ENCODE data around the gene ARHGAP1. TPM values are rescaled to one million over a fixed set of nuclear protein-coding genes. Genes with fewer than 3 reads are reported as not detected.
"Not testable (repeated sequence)": the region's sequence is repeated elsewhere in the genome, so short reads cannot be mapped to it uniquely, and the experiment has no call there.

The ARHGAP1 gene
- total RNA-seq, 2 experiments from 2014 or later = 61.9 to 68.5 TPM

GRCh38 chr11:46670521-46670920 lies 29.9 kb downstream of the ARHGAP1 start:
- H3K27me3 Mint-ChIP-seq; H3K9me3 Mint-ChIP-seq (ENCODE audit: low read depth); H3K4me3 Mint-ChIP-seq; DNase-seq: not testable (repeated sequence)
- Mint-ChIP-seq H3K36me3 (peaks cover 34% of the 10 kb centered on the region), H3K4me1 (peaks cover 47% of the 10 kb centered on the region), H3K27ac (peak overlapping the region; percentile 93)
- CTCF ChIA-PET = interaction anchor here (0.7 to 2.1 kb wide), 12 partner anchors 9 to 318 kb away, joined by 3 to 11 read pairs (median 3); partner anchors contain the start of genes ARHGAP1, ATG13, HARBI1 and ZNF408
- peak; percentile 4 for ATAC-seq

- Mint-ChIP-seq H3K27me3 (no peaks in the 10 kb centered on the region), H3K27ac (peak overlapping the region; percentile 68), H3K4me1 (peaks cover 39% of the 10 kb centered on the region), H3K9me3 (ENCODE audit: low read depth) (no peaks in the 10 kb centered on the region), H3K36me3 (peaks cover 34% of the 10 kb centered on the region), H3K4me3 (no peak overlapping the region)
- DNase-seq = no peak
- no peak for ATAC-seq
- CTCF ChIA-PET = interaction anchor here (0.9 to 2.0 kb wide), 4 partner anchors 9 to 115 kb away, joined by 3 to 8 read pairs (median 4); partner anchors contain the start of genes ARHGAP1 and ZNF408
These were observed 30.7 kb downstream of the ARHGAP1 start for GRCh38 chr11:46669711-46670139.

- CTCF ChIA-PET = no interaction called here
- H3K4me1 Mint-ChIP-seq = peaks cover 33% of the 10 kb centered on the region
- no peak for DNase-seq
- H3K27ac Mint-ChIP-seq = no peak overlapping the region
- no peak for ATAC-seq
- no peaks in the 10 kb centered on the region for H3K27me3 Mint-ChIP-seq
- no peak overlapping the region for H3K4me3 Mint-ChIP-seq
- no peaks in the 10 kb centered on the region for H3K9me3 Mint-ChIP-seq (ENCODE audit: low read depth)
- peaks cover 39% of the 10 kb centered on the region for H3K36me3 Mint-ChIP-seq
These were observed 31.8 kb downstream of the ARHGAP1 start for GRCh38 chr11:46668480-46669085.

- Mint-ChIP-seq H3K9me3 (ENCODE audit: low read depth) (no peaks in the 10 kb centered on the region), H3K4me1 (peaks cover 26% of the 10 kb centered on the region), H3K4me3 (no peak overlapping the region), H3K36me3 (peaks cover 34% of the 10 kb centered on the region), H3K27me3 (no peaks in the 10 kb centered on the region), H3K27ac (peak overlapping the region; percentile 17)
- CTCF ChIA-PET = interaction anchor here (0.9 to 2.2 kb wide), 3 partner anchors 36 to 51 kb away, joined by 3 to 7 read pairs (median 4); no protein-coding TSS in a partner anchor
- DNase-seq (no peak), ATAC-seq (no peak)
These were observed 33.4 kb downstream of the ARHGAP1 start for GRCh38 chr11:46667043-46667481.

GRCh38 chr11:46666516-46666915 lies 33.9 kb downstream of the ARHGAP1 start:
- Mint-ChIP-seq H3K27ac (no peak overlapping the region), H3K36me3 (peaks cover 31% of the 10 kb centered on the region), H3K27me3 (no peaks in the 10 kb centered on the region), H3K4me3 (no peak overlapping the region), H3K4me1 (peaks cover 21% of the 10 kb centered on the region), H3K9me3 (ENCODE audit: low read depth) (no peaks in the 10 kb centered on the region)
- DNase-seq (no peak), ATAC-seq (no peak)
- CTCF ChIA-PET = interaction anchor here (0.6 to 2.2 kb wide), 4 partner anchors 36 to 59 kb away, joined by 3 to 7 read pairs (median 4); no protein-coding TSS in a partner anchor

GRCh38 chr11:46665356-46665755 lies 35.1 kb downstream of the ARHGAP1 start:
- CTCF ChIA-PET = no interaction called here
- H3K27ac Mint-ChIP-seq = peak overlapping the region; percentile 57
- H3K9me3 Mint-ChIP-seq (ENCODE audit: low read depth) = no peaks in the 10 kb centered on the region
- H3K4me1 Mint-ChIP-seq = peaks cover 10% of the 10 kb centered on the region
- H3K27me3 Mint-ChIP-seq = no peaks in the 10 kb centered on the region
- peaks cover 29% of the 10 kb centered on the region for H3K36me3 Mint-ChIP-seq
- ATAC-seq (no peak), DNase-seq (no peak)
- H3K4me3 Mint-ChIP-seq = no peak overlapping the region

GRCh38 chr11:46664612-46665011 lies 35.8 kb downstream of the ARHGAP1 start:
- peaks cover 8% of the 10 kb centered on the region for H3K4me1 Mint-ChIP-seq
- H3K4me3 Mint-ChIP-seq = no peak overlapping the region
- no peak overlapping the region for H3K27ac Mint-ChIP-seq
- CTCF ChIA-PET = no interaction called here
- no peak for DNase-seq
- peaks cover 29% of the 10 kb centered on the region for H3K36me3 Mint-ChIP-seq
- no peak for ATAC-seq
- H3K9me3 Mint-ChIP-seq (ENCODE audit: low read depth) = no peaks in the 10 kb centered on the region
- H3K27me3 Mint-ChIP-seq = no peaks in the 10 kb centered on the region

GRCh38 chr11:46663277-46663940 lies 37.0 kb downstream of the ARHGAP1 start:
- Mint-ChIP-seq H3K4me3 (no peak overlapping the region), H3K36me3 (peaks cover 26% of the 10 kb centered on the region), H3K27me3 (no peaks in the 10 kb centered on the region), H3K4me1 (peaks cover 8% of the 10 kb centered on the region), H3K9me3 (ENCODE audit: low read depth) (no peaks in the 10 kb centered on the region), H3K27ac (no peak overlapping the region)
- no peak for ATAC-seq
- DNase-seq = no peak
- CTCF ChIA-PET = interaction anchor here (0.7 to 1.2 kb wide), 3 partner anchors 11 to 14 kb away, joined by 3 read pairs; no protein-coding TSS in a partner anchor

- peaks cover 30% of the 10 kb centered on the region for H3K36me3 Mint-ChIP-seq
- no peaks in the 10 kb centered on the region for H3K27me3 Mint-ChIP-seq
- ATAC-seq = no peak
- H3K4me3 Mint-ChIP-seq = no peak overlapping the region
- H3K4me1 Mint-ChIP-seq = peaks cover 8% of the 10 kb centered on the region
- no peak for DNase-seq
- no peaks in the 10 kb centered on the region for H3K9me3 Mint-ChIP-seq (ENCODE audit: low read depth)
- CTCF ChIA-PET = interaction anchor here (1.0 to 1.2 kb wide), 2 partner anchors 9 to 12 kb away, joined by 3 read pairs; no protein-coding TSS in a partner anchor
- no peak overlapping the region for H3K27ac Mint-ChIP-seq
These were observed 38.1 kb downstream of the ARHGAP1 start for GRCh38 chr11:46662366-46662765.

- H3K4me3 Mint-ChIP-seq = no peak overlapping the region
- H3K9me3 Mint-ChIP-seq (ENCODE audit: low read depth) = no peaks in the 10 kb centered on the region
- CTCF ChIA-PET = interaction anchor here (0.6 to 0.9 kb wide), 2 partner anchors 9 to 51 kb away, joined by 3 read pairs; no protein-coding TSS in a partner anchor
- DNase-seq (no peak), ATAC-seq (no peak)
- peaks cover 8% of the 10 kb centered on the region for H3K4me1 Mint-ChIP-seq
- H3K27me3 Mint-ChIP-seq = no peaks in the 10 kb centered on the region
- H3K27ac Mint-ChIP-seq = no peak overlapping the region
- H3K36me3 Mint-ChIP-seq = peaks cover 30% of the 10 kb centered on the region
These were observed 38.6 kb downstream of the ARHGAP1 start for GRCh38 chr11:46661836-46662235.

- Mint-ChIP-seq H3K36me3 (peaks cover 28% of the 10 kb centered on the region), H3K9me3 (ENCODE audit: low read depth) (no peaks in the 10 kb centered on the region), H3K4me1 (peaks cover 8% of the 10 kb centered on the region), H3K4me3 (no peak overlapping the region), H3K27ac (peak overlapping the region; percentile 3), H3K27me3 (no peaks in the 10 kb centered on the region)
- CTCF ChIA-PET = interaction anchor here (0.9 to 1.4 kb wide), 3 partner anchors 28 to 171 kb away, joined by 3 to 4 read pairs (median 4); no protein-coding TSS in a partner anchor
- no peak for DNase-seq
- no peak for ATAC-seq
These were observed 40.5 kb downstream of the ARHGAP1 start for GRCh38 chr11:46659908-46660307.

GRCh38 chr11:46658259-46658658 lies 42.2 kb downstream of the ARHGAP1 start:
- DNase-seq (no peak), ATAC-seq (no peak)
- H3K27ac Mint-ChIP-seq = no peak overlapping the region
- H3K4me1 Mint-ChIP-seq = peaks cover 8% of the 10 kb centered on the region
- peaks cover 20% of the 10 kb centered on the region for H3K36me3 Mint-ChIP-seq
- no peaks in the 10 kb centered on the region for H3K27me3 Mint-ChIP-seq
- CTCF ChIA-PET = no interaction called here
- H3K9me3 Mint-ChIP-seq (ENCODE audit: low read depth) = no peaks in the 10 kb centered on the region
- H3K4me3 Mint-ChIP-seq = no peak overlapping the region

GRCh38 chr11:46657186-46657585 lies 43.2 kb downstream of the ARHGAP1 start:
- H3K36me3 Mint-ChIP-seq = peaks cover 19% of the 10 kb centered on the region
- H3K27me3 Mint-ChIP-seq = no peaks in the 10 kb centered on the region
- CTCF ChIA-PET = no interaction called here
- ATAC-seq = no peak
- no peak overlapping the region for H3K4me3 Mint-ChIP-seq
- DNase-seq = no peak
- H3K27ac Mint-ChIP-seq = no peak overlapping the region
- H3K4me1 Mint-ChIP-seq = peaks cover 8% of the 10 kb centered on the region
- H3K9me3 Mint-ChIP-seq (ENCODE audit: low read depth) = no peaks in the 10 kb centered on the region
